ENCODE measurements around the gene MLLT3. TPM values are rescaled to one million over a fixed set of nuclear protein-coding genes. Genes with fewer than 3 reads are reported as not detected.

The MLLT3 gene
- total RNA-seq, 1 donor = 61.1 TPM

DNA sequence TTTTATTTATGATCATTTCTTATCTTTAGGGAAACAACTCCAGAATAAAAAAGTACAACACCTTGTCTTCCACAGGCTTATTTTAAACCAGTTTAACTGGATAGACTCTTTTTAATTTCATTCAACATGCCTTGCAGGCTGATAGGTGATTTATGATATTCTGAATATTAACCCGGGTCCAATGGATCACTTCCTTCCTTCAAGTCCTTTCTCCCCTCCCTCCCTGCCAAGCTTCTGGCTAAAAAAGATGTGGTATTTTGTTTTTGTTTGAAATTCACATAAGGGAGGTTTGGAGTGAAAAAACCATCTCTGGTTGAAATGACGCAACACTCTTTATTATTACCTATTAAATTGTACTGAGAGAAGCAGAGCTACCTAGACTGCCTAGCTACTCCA is 265.3 kb downstream of the MLLT3 start:
- no peaks in the 10 kb centered on the region for H3K4me1 ChIP-seq (ENCODE audit: insufficient read depth, low read length)

DNA sequence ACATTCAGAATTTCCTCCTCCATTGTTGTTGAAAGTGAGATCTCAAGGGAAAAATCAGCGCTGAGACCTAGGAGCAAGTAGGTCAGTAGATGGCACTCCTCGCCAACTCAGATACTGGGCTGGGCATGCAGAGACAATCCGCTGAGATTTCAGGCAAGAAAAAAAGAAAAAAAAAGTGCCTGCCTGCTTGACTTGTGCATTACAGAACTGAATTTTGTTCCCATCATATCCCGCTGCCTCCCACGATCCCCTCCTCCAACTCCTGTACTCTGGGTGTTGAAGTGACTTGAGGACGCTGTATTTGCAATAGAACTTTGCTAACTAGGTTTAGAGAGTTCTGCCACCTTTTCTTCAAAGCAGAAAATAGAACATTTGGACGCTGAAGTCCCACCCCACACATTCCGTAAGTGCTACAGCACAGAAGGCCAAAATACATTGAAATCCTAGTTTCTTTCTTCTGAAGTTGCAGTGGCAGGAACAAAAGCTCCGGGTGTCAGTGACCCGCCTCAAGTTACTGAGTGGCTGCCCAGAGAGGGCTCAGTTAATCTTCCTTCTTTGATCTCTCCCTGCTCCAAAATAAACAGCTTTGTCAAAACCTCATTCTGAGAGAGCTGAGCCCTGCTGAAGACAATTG is 265.8 kb downstream of the MLLT3 start:
- no peaks in the 10 kb centered on the region for H3K4me1 ChIP-seq (ENCODE audit: insufficient read depth, low read length)
- H3K27me3 ChIP-seq (ENCODE audit: insufficient read depth, low read length) = no peaks in the 10 kb centered on the region
- H3K9me3 ChIP-seq (ENCODE audit: low read depth, low read length) = no peaks in the 10 kb centered on the region
- H3K4me3 ChIP-seq (ENCODE audit: low read length) = no peak overlapping the region

More for the DNA sequence above, 265.3 kb downstream of the MLLT3 start:
- H3K9me3 ChIP-seq (ENCODE audit: low read depth, low read length) = no peaks in the 10 kb centered on the region
- H3K27me3 ChIP-seq (ENCODE audit: insufficient read depth, low read length) = no peaks in the 10 kb centered on the region
- no peak overlapping the region for H3K4me3 ChIP-seq (ENCODE audit: low read length)

DNA sequence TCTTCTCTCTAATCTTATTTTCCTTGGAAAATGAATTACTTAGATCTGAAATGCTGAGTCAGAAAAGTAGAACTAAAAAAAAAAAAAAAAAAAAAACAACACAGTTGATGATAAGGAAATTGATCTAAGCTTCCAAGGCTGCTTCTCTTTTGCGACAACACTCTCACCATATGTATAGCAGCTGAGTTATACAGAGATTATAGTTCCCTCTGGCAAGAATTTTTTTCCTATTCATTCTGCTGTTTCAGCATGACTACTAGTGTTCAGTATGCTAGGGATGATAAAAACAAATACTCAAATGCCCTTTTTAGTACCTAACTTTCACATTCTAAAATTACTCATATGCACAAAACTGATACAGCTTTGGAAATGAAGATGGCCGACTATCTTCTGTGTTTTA is 267.3 kb downstream of the MLLT3 start:
- no peaks in the 10 kb centered on the region for H3K27me3 ChIP-seq (ENCODE audit: insufficient read depth, low read length)
- no peaks in the 10 kb centered on the region for H3K9me3 ChIP-seq (ENCODE audit: low read depth, low read length)
- H3K4me3 ChIP-seq (ENCODE audit: low read length) = no peak overlapping the region
- H3K4me1 ChIP-seq (ENCODE audit: insufficient read depth, low read length) = no peaks in the 10 kb centered on the region

- H3K9me3 ChIP-seq (ENCODE audit: low read depth, low read length) = no peaks in the 10 kb centered on the region
- no peaks in the 10 kb centered on the region for H3K4me1 ChIP-seq (ENCODE audit: insufficient read depth, low read length)
- H3K4me3 ChIP-seq (ENCODE audit: low read length) = no peak overlapping the region
- no peaks in the 10 kb centered on the region for H3K27me3 ChIP-seq (ENCODE audit: insufficient read depth, low read length)
Observed at GRCh38 chr9:20353931-20354652, 268.2 kb downstream of the MLLT3 start.

DNA sequence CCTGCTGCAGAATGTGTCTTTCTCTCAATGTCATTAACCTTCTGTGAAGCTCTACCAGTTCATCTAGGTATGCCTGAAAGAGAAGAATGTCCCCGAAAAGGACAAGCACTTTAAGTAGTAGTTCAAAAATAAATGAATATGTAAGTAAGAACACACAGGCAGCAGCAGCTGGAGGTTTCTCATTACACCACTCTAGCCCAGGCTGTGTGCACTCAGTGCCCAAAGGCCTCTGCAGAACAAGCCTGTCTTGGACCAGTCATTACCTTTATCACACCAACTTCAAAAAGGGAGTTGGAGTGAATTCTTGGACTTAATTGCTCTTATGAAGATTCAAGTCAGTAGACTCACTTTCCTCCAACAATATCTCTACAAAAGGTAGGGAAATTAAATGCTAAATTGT is 268.8 kb downstream of the MLLT3 start:
- Histone ChIP-seq H3K4me3 (ENCODE audit: low read length) (no peak overlapping the region), H3K9me3 (ENCODE audit: low read depth, low read length) (no peaks in the 10 kb centered on the region), H3K27me3 (ENCODE audit: insufficient read depth, low read length) (no peaks in the 10 kb centered on the region), H3K4me1 (ENCODE audit: insufficient read depth, low read length) (no peaks in the 10 kb centered on the region)

GRCh38 chr9:20352591-20352990 is 269.7 kb downstream of the MLLT3 start:
- Histone ChIP-seq H3K9me3 (ENCODE audit: low read depth, low read length) (no peaks in the 10 kb centered on the region), H3K4me1 (ENCODE audit: insufficient read depth, low read length) (no peaks in the 10 kb centered on the region), H3K27me3 (ENCODE audit: insufficient read depth, low read length) (no peaks in the 10 kb centered on the region), H3K4me3 (ENCODE audit: low read length) (no peak overlapping the region)

DNA sequence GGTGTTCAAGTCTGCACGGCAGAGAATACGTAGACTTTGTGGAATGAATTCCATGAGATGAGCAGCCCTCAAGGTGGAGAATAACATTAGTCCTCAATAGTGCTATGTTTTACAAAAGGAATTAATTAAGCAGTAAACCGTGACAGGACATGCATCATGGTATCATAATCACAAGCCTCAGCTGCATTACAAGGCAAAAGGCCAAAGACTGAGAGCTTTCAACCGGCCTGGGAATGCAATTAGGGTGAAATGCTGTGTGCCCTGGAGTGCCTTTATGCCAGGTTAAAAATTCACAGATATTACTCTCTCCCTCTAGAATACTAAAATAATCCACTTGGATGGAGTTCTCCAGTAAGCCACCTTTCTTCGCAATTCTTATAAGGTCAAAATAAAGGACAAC is 270.6 kb downstream of the MLLT3 start:
- no peaks in the 10 kb centered on the region for H3K4me1 ChIP-seq (ENCODE audit: insufficient read depth, low read length)

GRCh38 chr9:20349568-20349967 is 272.7 kb downstream of the MLLT3 start:
- no peak overlapping the region for H3K4me3 ChIP-seq (ENCODE audit: low read length)
- no peaks in the 10 kb centered on the region for H3K4me1 ChIP-seq (ENCODE audit: insufficient read depth, low read length)
- H3K9me3 ChIP-seq (ENCODE audit: low read depth, low read length) = no peaks in the 10 kb centered on the region
- no peaks in the 10 kb centered on the region for H3K27me3 ChIP-seq (ENCODE audit: insufficient read depth, low read length)

More for the DNA sequence above, 270.6 kb downstream of the MLLT3 start:
- H3K27me3 ChIP-seq (ENCODE audit: insufficient read depth, low read length) = no peaks in the 10 kb centered on the region
- H3K9me3 ChIP-seq (ENCODE audit: low read depth, low read length) = no peaks in the 10 kb centered on the region
- H3K4me3 ChIP-seq (ENCODE audit: low read length) = no peak overlapping the region

DNA sequence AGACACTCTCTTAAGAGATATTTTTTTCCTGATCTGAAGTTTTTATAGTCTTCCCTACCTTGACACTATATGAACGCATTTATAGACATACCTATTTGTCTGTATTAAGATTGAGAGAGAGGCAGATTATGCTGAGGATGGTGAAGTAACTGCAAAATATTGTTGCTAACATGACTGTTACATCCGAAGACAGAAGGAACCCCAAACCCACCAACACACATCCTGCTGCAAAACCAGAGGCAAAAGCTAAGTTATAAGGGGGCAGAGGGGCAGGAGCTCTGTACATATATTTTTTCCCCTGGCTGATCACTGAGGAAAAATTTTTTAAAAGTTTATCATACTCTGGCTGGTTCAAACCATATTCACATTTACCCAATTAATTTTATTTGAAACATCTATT is 279.0 kb downstream of the MLLT3 start:
- Histone ChIP-seq H3K27me3 (ENCODE audit: insufficient read depth, low read length) (peaks cover 4% of the 10 kb centered on the region), H3K9me3 (ENCODE audit: low read depth, low read length) (no peaks in the 10 kb centered on the region), H3K4me3 (ENCODE audit: low read length) (no peak overlapping the region), H3K4me1 (ENCODE audit: insufficient read depth, low read length) (no peaks in the 10 kb centered on the region)

DNA sequence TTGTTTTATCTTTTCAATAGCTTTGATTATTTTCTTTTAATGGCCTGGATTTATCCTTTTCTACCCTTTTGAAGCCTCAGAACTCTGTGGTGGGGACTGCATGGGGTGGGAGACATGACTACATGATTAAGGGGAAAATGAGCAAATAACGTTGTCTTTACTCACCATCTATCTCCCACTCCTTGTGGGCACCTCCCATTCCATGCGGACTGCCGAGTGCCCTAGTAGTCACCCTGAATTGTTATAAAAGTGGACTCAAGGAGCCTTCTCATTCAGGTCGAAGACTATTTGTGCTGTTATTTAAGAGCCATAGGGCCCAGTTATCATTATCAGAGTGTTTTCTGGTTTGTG is 281.8 kb downstream of the MLLT3 start:
- H3K27me3 ChIP-seq (ENCODE audit: insufficient read depth, low read length) = peaks cover 9% of the 10 kb centered on the region
- H3K4me3 ChIP-seq (ENCODE audit: low read length) = no peak overlapping the region
- H3K4me1 ChIP-seq (ENCODE audit: insufficient read depth, low read length) = no peaks in the 10 kb centered on the region
- H3K9me3 ChIP-seq (ENCODE audit: low read depth, low read length) = no peaks in the 10 kb centered on the region

- Histone ChIP-seq H3K9me3 (ENCODE audit: low read depth, low read length) (no peaks in the 10 kb centered on the region), H3K4me1 (ENCODE audit: insufficient read depth, low read length) (no peaks in the 10 kb centered on the region), H3K27me3 (ENCODE audit: insufficient read depth, low read length) (peaks cover 9% of the 10 kb centered on the region), H3K4me3 (ENCODE audit: low read length) (no peak overlapping the region)
Observed at GRCh38 chr9:20335668-20336332, 286.5 kb downstream of the MLLT3 start.

DNA sequence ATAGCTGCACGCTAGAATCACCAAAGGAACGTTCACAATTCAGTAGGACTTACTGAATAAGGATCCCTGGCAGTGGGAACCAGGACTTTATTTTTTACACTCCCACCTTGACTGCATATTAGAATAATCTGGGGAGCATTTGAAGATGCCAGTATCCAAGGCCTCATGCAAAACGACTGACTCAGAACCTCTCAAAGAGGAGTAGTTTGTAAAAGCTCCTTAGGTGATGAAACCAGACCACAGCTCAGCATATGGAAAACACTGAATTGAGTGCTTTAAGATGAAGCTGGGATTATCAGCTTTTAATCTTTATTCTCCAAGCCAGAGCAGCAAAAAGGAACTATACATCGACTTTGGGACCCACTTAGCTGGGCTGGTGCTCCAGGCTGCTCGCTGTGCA is 288.3 kb downstream of the MLLT3 start:
- Histone ChIP-seq H3K9me3 (ENCODE audit: low read depth, low read length) (no peaks in the 10 kb centered on the region), H3K4me1 (ENCODE audit: insufficient read depth, low read length) (no peaks in the 10 kb centered on the region), H3K4me3 (ENCODE audit: low read length) (no peak overlapping the region), H3K27me3 (ENCODE audit: insufficient read depth, low read length) (peaks cover 6% of the 10 kb centered on the region)

- H3K4me3 ChIP-seq (ENCODE audit: low read length) = no peak overlapping the region
- peaks cover under 1% of the 10 kb centered on the region for H3K27me3 ChIP-seq (ENCODE audit: insufficient read depth, low read length)
- no peaks in the 10 kb centered on the region for H3K4me1 ChIP-seq (ENCODE audit: insufficient read depth, low read length)
- no peaks in the 10 kb centered on the region for H3K9me3 ChIP-seq (ENCODE audit: low read depth, low read length)
Observed at GRCh38 chr9:20331095-20331685, 291.1 kb downstream of the MLLT3 start.

- no peak overlapping the region for H3K4me3 ChIP-seq (ENCODE audit: low read length)
- H3K4me1 ChIP-seq (ENCODE audit: insufficient read depth, low read length) = no peaks in the 10 kb centered on the region
- no peaks in the 10 kb centered on the region for H3K9me3 ChIP-seq (ENCODE audit: low read depth, low read length)
- no peaks in the 10 kb centered on the region for H3K27me3 ChIP-seq (ENCODE audit: insufficient read depth, low read length)
Observed at GRCh38 chr9:20330688-20331087, 291.6 kb downstream of the MLLT3 start.

- no peak overlapping the region for H3K4me3 ChIP-seq (ENCODE audit: low read length)
- H3K27me3 ChIP-seq (ENCODE audit: insufficient read depth, low read length) = no peaks in the 10 kb centered on the region
- H3K9me3 ChIP-seq (ENCODE audit: low read depth, low read length) = no peaks in the 10 kb centered on the region
- H3K4me1 ChIP-seq (ENCODE audit: insufficient read depth, low read length) = peaks cover 12% of the 10 kb centered on the region
Observed at GRCh38 chr9:20326516-20326915, 295.8 kb downstream of the MLLT3 start.

All from mononuclear cell (primary cell).